ENCODE measurements around the gene GPRC5C. TPM values are rescaled to one million over a fixed set of nuclear protein-coding genes. Genes with fewer than 3 reads are reported as not detected.

Gene GPRC5C
- total RNA-seq, 1 experiment from 2014 or later: 15.5 TPM

DNA sequence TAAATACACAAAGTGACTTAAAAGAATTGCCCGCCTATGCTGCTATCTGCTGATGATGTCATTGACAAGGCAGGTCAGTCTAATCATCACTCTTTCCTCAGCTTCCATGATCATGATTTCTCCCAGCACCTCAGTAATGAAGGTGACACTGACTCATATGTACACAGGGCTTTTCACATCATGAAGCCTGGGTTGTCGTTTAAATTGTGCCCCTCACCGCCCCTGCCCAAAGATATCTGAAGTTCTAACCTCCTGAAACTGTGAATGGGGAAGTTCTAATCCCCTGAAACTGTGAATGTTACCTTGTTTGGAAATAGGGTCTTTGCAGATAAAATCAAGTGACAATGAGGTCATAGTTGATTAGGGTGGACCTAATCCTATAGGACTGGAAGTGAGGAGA, 17.4 kb upstream of the GPRC5C start:
- H3K4ac ChIP-seq (ENCODE audit: low read depth, low read length): no peak overlapping the region

More for the DNA sequence above, 17.4 kb upstream of the GPRC5C start:
- H3T11ph ChIP-seq (ENCODE audit: low read length): no peak overlapping the region
- no peak overlapping the region for H3K4me3 Mint-ChIP-seq
- no peak overlapping the region for H3K27ac ChIP-seq (ENCODE audit: insufficient read length, low read depth, low read length)
- H3K9me3 ChIP-seq (ENCODE audit: control insufficient read depth, low read depth, low read length): no peaks in the 10 kb centered on the region
- TF ChIP-seq, protein P1, sequence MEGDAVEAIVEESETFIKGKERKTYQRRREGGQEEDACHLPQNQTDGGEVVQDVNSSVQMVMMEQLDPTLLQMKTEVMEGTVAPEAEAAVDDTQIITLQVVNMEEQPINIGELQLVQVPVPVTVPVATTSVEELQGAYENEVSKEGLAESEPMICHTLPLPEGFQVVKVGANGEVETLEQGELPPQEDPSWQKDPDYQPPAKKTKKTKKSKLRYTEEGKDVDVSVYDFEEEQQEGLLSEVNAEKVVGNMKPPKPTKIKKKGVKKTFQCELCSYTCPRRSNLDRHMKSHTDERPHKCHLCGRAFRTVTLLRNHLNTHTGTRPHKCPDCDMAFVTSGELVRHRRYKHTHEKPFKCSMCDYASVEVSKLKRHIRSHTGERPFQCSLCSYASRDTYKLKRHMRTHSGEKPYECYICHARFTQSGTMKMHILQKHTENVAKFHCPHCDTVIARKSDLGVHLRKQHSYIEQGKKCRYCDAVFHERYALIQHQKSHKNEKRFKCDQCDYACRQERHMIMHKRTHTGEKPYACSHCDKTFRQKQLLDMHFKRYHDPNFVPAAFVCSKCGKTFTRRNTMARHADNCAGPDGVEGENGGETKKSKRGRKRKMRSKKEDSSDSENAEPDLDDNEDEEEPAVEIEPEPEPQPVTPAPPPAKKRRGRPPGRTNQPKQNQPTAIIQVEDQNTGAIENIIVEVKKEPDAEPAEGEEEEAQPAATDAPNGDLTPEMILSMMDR (conservative IDR thresholded peaks at IDR 0.05): no peak
- H3K4me1 Mint-ChIP-seq: peaks cover 4 to 11% of the 10 kb centered on the region in 2 experiments; a peak in 3 of 4 replicates
- no peak overlapping the region for H2BK20ac ChIP-seq (ENCODE audit: low read depth, low read length, poor library complexity, severe bottlenecking)
- H3K4me2 ChIP-seq (ENCODE audit: insufficient read depth, insufficient read length, low read length): no peak overlapping the region
- no peak overlapping the region for H2AFZ ChIP-seq (ENCODE audit: low read length)
- H4K8ac ChIP-seq (replicated peaks; ENCODE audit: insufficient read length, low read depth, low read length): no peak overlapping the region
- H3K18ac ChIP-seq (ENCODE audit: insufficient read length, low read depth, low read length): no peak overlapping the region
- no peaks in the 10 kb centered on the region for H3K79me2 ChIP-seq (ENCODE audit: insufficient read depth, low read length)
- H4K20me1 ChIP-seq (ENCODE audit: control insufficient read depth, insufficient read depth, insufficient read length): no peaks in the 10 kb centered on the region
- H2BK5ac ChIP-seq (ENCODE audit: insufficient read length, low read length): no peak overlapping the region
- no peak overlapping the region for H2BK15ac ChIP-seq (ENCODE audit: low read depth, low read length)
- no peaks in the 10 kb centered on the region for H3K23me2 ChIP-seq (ENCODE audit: insufficient read length, low read depth, low read length, poor library complexity, severe bottlenecking)
- DNase-seq: no peak
- peaks cover 0 to 6% (median 0%) of the 10 kb centered on the region in 3 experiments; a peak in 3 of 7 replicates for H3K36me3 Mint-ChIP-seq (ENCODE audit: insufficient read depth in 1 of 3, low read depth in 3 of 3)
- H3K9ac ChIP-seq (ENCODE audit: extremely low read depth, insufficient read length, low read length): no peak overlapping the region
- no peak overlapping the region for H2BK120ac ChIP-seq (ENCODE audit: low read depth, low read length, poor library complexity, severe bottlenecking)
- H3K14ac ChIP-seq (ENCODE audit: insufficient read depth, low read length): no peak overlapping the region
- peaks cover 7% of the 10 kb centered on the region for H3K27me3 Mint-ChIP-seq (ENCODE audit: low read depth)
- H3K27me3 ChIP-seq (ENCODE audit: insufficient read depth, low read length): no peaks in the 10 kb centered on the region
- no peak overlapping the region for H3K27ac Mint-ChIP-seq
- H3K9me3 Mint-ChIP-seq: peaks cover 0 to 6% of the 10 kb centered on the region in 2 experiments; a peak in 1 of 5 replicates
- H2AK5ac ChIP-seq (ENCODE audit: insufficient read length, low read length): no peak overlapping the region
- H3K23ac ChIP-seq (ENCODE audit: insufficient read length, low read depth, low read length): no peak overlapping the region
- no peaks in the 10 kb centered on the region for H3K4me1 ChIP-seq (ENCODE audit: insufficient read depth, low read length)
- WGBS (ENCODE audit: extremely low coverage, insufficient read length, low lambda C conversion rate): no CpG with 5 or more reads among the region's 3 CpGs
- no peak overlapping the region for H2BK12ac ChIP-seq (ENCODE audit: insufficient read length, low read depth, low read length)
- no peak overlapping the region for H4K91ac ChIP-seq (ENCODE audit: insufficient read length, low read depth, low read length)
- H3K79me1 ChIP-seq (ENCODE audit: insufficient read depth, low read depth, low read length, poor library complexity, severe bottlenecking): no peaks in the 10 kb centered on the region
- no peak overlapping the region for H3K56ac ChIP-seq (ENCODE audit: insufficient read length, low read depth, low read length)
- no peak overlapping the region for H4K5ac ChIP-seq (ENCODE audit: insufficient read length, low read depth, low read length)

Data from H9 (cell line).